GM18499 (cell line): Measurements from ENCODE around the gene DERL3.

Experiments
- ATAC-seq: cut with Tn5 transposase; IDR thresholded peaks from one replicate; pipeline ENCODE4 v1.9.1; 2021; ENCODE audit warnings: moderate number of reproducible peaks; ENCODE audit not compliant: insufficient read depth, unreplicated experiment

The DERL3 gene

GRCh38 chr22:23847991-23848864, 9.4 kb upstream of the DERL3 start:
- ATAC-seq, result no peak

- ATAC-seq, result no peak
Measured at GRCh38 chr22:23847310-23847920, 8.6 kb upstream of the DERL3 start.

- no peak for ATAC-seq
Measured at GRCh38 chr22:23846081-23846469, 7.3 kb upstream of the DERL3 start.

- ATAC-seq, result no peak
Measured at GRCh38 chr22:23845265-23846080, 6.7 kb upstream of the DERL3 start.

- no peak for ATAC-seq
Measured at GRCh38 chr22:23844739-23845202, 6.0 kb upstream of the DERL3 start.

GRCh38 chr22:23842599-23842998, 3.8 kb upstream of the DERL3 start:
- no peak for ATAC-seq

- ATAC-seq, result no peak
Measured at GRCh38 chr22:23841736-23842445, 3.1 kb upstream of the DERL3 start.

GRCh38 chr22:23841292-23841691, 2.5 kb upstream of the DERL3 start:
- no peak for ATAC-seq

GRCh38 chr22:23840026-23840425, 1.2 kb upstream of the DERL3 start:
- no peak for ATAC-seq

- ATAC-seq, result no peak
Measured at GRCh38 chr22:23837911-23838680, 710 bp downstream of the DERL3 start.

- ATAC-seq, result no peak
Measured at GRCh38 chr22:23837496-23837859, 1.3 kb downstream of the DERL3 start.

- ATAC-seq, result no peak
Measured at GRCh38 chr22:23836692-23837495, 1.9 kb downstream of the DERL3 start.

GRCh38 chr22:23836281-23836680, 2.5 kb downstream of the DERL3 start:
- no peak for ATAC-seq

- no peak for ATAC-seq
Measured at GRCh38 chr22:23835484-23836144, 3.2 kb downstream of the DERL3 start.

- no peak for ATAC-seq
Measured at GRCh38 chr22:23834793-23835483, 3.9 kb downstream of the DERL3 start.

GRCh38 chr22:23834406-23834792, 4.4 kb downstream of the DERL3 start:
- ATAC-seq, result no peak

- no peak for ATAC-seq
Measured at GRCh38 chr22:23833911-23834317, 4.9 kb downstream of the DERL3 start.
